ENCODE measurements around the gene SRPK3.

SRPK3 gene

GRCh38 chrX:153771415-153772315 lies 9.2 kb upstream of the SRPK3 start:
- no peak for DNase-seq

- no peak for DNase-seq
These were observed 8.3 kb upstream of the SRPK3 start for GRCh38 chrX:153772316-153773217.

DNA sequence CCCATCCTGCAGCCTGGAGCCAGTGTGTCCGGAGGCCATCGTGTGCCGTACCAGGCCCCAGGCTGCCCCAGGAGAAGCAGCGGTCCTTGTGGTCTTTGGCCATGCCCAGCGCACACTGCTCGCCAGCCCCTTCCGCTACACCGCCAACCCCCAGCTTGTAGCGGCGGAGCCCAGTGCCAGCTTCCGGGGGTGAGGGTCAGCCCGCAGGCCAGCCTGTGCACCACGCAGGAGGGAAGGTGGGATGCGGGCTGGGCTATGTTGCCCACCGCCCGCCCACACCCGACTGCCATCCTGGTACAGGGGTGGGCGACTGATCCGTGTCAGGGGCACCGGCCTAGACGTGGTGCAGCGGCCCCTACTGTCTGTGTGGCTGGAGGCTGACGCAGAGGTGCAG lies 7.6 kb upstream of the SRPK3 start:
- no peak for DNase-seq

GRCh38 chrX:153773741-153774575 lies 6.9 kb upstream of the SRPK3 start:
- no peak for DNase-seq

- no peak for DNase-seq
These were observed 6.1 kb upstream of the SRPK3 start for GRCh38 chrX:153774576-153775292.

GRCh38 chrX:153775293-153776119 lies 5.3 kb upstream of the SRPK3 start:
- DNase-seq = no peak

DNA sequence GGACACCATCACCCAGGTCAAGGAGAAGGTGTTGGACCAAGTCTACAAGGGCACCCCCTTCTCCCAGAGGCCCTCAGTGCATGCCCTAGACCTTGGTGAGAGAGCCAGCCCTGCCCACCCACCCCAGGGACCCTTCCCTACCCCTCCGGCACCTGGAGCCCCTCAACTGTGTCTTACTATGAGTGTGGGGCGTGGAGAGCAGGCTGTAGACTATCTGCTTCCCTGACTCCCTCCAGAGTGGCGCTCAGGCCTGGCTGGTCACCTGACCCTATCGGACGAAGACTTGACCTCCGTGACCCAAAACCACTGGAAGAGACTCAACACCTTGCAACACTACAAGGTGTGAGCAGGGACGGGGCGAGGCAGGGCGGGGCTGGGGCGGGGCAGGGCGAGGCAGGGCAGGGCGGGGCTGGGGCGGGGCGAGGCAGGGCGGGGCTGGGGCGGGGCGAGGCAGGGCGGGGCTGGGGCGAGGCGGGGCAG lies 4.7 kb upstream of the SRPK3 start:
- DNase-seq = no peak

DNA sequence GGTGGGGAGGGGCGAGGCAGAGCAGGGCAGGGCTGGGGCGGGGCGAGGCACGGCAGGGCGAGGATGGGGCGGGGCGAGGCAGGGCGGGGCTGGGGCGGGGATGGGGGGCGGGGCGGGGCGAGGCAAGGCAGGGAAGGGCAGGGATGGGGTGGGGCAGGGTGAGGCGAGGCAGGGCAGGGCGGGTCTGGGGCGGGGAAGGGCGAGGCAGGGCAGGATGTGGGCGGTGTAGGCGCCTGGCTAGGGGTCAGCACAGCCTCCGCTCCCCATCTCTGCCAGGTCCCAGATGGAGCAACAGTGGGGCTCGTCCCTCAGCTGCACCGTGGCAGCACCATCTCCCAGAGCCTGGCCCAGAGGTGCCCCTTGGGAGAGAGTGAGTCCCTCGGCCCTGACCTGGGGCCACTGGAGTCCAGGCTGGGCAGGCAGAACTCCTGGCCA lies 4.2 kb upstream of the SRPK3 start:
- DNase-seq = no peak

DNA sequence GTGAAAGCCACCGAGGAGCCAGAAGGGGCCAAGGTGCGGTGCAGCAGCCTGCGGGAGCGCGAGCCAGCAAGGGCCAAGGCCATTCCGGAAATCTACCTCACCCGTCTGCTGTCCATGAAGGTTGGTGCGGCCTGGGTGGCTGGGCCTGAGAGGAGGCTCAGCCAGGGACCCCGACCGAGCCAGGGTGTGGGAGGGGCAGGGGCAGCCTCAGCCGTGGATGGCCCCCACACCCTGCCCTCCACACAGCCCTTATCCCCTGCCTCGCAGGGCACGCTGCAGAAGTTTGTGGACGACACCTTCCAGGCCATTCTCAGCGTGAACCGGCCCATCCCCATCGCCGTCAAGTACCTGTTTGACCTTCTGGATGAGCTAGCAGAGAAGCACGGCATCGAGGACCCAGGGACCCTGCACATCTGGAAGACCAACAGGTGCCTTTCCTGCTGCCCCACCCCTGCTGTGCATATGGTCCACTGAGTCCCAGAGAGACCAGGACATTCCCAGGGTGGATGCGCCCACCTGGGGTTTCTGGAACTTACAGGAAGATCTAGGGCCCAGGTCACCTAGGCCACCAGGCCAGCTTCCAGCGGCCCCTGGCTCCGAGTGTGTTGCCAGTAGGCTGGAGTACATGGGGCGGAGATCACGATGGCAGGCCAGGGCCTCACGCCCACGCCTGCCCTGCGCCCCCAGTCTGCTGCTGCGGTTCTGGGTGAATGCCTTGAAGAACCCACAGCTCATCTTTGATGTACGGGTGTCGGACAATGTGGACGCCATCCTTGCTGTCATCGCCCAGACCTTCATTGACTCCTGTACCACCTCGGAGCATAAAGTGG lies 3.4 kb upstream of the SRPK3 start:
- DNase-seq = no peak

GRCh38 chrX:153778181-153778580 lies 2.7 kb upstream of the SRPK3 start:
- no peak for DNase-seq

GRCh38 chrX:153778684-153779101 lies 2.1 kb upstream of the SRPK3 start:
- DNase-seq = no peak

- no peak for DNase-seq
These were observed 757 bp upstream of the SRPK3 start for GRCh38 chrX:153779891-153780677.

GRCh38 chrX:153781428-153782047 lies 697 bp downstream of the SRPK3 start:
- no peak for DNase-seq

DNA sequence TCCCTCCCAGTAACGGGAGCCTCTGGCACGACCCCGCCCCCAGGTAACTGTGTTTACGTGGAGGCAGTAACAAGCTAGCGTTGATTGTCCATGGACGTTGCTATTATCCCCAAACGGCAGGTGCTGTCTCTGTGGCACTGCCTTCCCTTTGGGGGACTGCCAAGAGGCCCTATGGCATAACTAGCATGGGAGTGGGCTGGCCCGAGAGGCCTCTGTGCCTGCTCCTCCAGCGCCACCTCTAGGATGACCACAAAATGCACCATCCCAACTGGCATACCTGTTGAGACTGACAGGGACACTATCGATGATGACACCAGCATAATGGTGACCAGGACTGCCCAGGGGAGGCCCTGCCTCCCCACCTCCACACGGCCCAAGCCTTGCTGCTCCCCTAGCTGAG lies 1.5 kb downstream of the SRPK3 start:
- DNase-seq = no peak

DNA sequence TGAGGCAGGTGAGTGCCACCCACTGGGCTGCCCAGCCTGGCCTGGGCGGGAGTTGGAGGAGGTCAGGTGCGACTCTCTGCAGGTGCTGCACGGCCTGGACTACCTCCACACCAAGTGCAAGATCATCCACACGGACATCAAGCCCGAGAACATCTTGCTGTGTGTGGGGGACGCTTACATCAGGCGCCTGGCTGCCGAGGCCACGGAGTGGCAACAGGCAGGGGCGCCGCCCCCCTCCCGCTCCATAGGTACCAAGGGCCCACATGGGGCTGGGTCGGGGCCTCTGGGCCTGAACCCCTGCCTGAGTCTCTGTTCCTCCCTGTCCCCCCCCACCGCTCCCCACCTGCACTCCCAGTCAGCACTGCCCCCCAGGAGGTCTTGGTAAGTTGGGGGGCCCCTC lies 2.0 kb downstream of the SRPK3 start:
- DNase-seq = no peak

GRCh38 chrX:153783378-153784013 lies 2.7 kb downstream of the SRPK3 start:
- no peak for DNase-seq

GRCh38 chrX:153784325-153784967 lies 3.6 kb downstream of the SRPK3 start:
- DNase-seq = no peak

DNA sequence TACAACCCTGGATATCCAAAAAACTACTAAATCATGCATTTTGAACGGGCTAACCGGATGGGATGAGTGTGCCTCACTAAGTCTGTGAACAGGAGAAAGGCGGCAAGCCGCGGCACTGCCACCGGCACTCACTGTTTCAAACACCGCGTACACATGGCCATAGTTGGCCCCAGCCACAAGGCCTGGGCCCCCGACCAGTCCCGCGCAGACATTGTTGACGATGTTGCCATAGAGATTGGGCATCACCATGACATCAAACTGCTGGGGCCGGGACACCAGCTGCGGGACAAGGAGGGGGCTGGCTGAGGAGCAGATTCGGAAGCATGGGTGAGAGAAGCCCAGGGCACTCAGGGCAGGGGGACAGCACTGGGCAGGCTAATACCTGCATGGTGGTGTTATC lies 5.8 kb downstream of the SRPK3 start:
- DNase-seq = no peak

Data from activated gamma-delta T cell treated with Interleukin-2 at 50 U/mL for 16 hours (primary cell).